Stimulated activated effector memory CD8-positive, alpha-beta T cell treated with anti-CD3 and anti-CD28 coated beads, Interleukin-12 subunit alpha, Interleukin-12 subunit beta, amount 100 ng/mL, for 72 hours (primary cell): ENCODE results near the gene ARRB1.
"Not testable (repeated sequence)": the region's sequence is repeated elsewhere in the genome, so short reads cannot be mapped to it uniquely, and the experiment has no call there.

Source experiments
- ATAC-seq: fragments of 150-1000 bp; cut with Tn5 transposase; 2 replicates; pipeline ENCODE4 v1.10.0; 2021
- DNase-seq, 2 donors: peaks; one replicate each; pipeline ENCODE4 v3.0.0; 2021 to 2022; ENCODE audit warnings: low spot score in 2 of 2
- H3K27ac Mint-ChIP-seq: one replicate; pipeline ENCODE4 v1.8.0; 2022; ENCODE audit warnings: mild to moderate bottlenecking, mixed read lengths
- H3K36me3 Mint-ChIP-seq: one replicate; pipeline ENCODE4 v1.8.0; 2022; ENCODE audit warnings: mild to moderate bottlenecking, mixed read lengths
- H3K4me1 Mint-ChIP-seq: one replicate; pipeline ENCODE4 v1.8.0; 2022; ENCODE audit warnings: mixed read lengths
- H3K4me3 Mint-ChIP-seq: one replicate; pipeline ENCODE4 v1.8.0; 2022; ENCODE audit warnings: mild to moderate bottlenecking, mixed read lengths
- H3K9me3 Mint-ChIP-seq: one replicate; pipeline ENCODE4 v1.8.0; 2022; ENCODE audit warnings: mixed read lengths

Gene ARRB1

DNA sequence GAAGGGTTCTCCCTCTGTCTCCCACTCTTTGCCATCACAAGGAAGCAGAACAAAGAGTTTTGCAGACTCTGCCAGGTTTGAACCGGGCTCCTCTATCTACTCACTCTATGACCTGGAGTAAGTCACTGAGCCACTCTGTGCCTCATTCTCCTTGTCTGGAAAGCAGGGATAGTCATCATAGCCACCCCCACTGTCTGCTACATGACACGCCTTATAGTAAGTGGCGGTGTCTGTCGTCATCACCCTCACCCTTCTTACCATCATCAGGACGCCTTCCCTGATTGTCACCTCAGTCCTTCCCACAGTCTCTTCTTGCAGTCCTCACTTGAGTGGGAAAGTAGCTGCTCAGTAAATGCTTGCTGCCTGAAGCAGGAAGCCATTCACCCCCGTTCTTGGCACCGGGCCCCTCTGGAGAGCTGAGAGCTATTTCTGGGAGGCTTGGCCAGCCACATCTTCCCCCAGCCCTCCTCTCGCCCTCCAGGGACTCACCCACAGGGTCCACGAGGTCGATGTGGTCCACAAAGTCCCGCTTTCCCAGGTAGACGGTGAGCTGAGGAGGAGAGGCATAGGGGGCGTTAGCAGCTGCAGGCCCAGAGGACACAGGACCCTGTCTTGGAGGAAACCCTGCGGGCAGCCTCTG lies 64.5 kb downstream of the ARRB1 start:
- no peak overlapping the region for H3K27ac Mint-ChIP-seq
- ATAC-seq (no peak), DNase-seq (no peak)
- H3K9me3 Mint-ChIP-seq, result no peaks in the 10 kb centered on the region
- H3K4me1 Mint-ChIP-seq, result no peaks in the 10 kb centered on the region
- peaks cover 6% of the 10 kb centered on the region for H3K36me3 Mint-ChIP-seq
- H3K4me3 Mint-ChIP-seq, result no peak overlapping the region

DNA sequence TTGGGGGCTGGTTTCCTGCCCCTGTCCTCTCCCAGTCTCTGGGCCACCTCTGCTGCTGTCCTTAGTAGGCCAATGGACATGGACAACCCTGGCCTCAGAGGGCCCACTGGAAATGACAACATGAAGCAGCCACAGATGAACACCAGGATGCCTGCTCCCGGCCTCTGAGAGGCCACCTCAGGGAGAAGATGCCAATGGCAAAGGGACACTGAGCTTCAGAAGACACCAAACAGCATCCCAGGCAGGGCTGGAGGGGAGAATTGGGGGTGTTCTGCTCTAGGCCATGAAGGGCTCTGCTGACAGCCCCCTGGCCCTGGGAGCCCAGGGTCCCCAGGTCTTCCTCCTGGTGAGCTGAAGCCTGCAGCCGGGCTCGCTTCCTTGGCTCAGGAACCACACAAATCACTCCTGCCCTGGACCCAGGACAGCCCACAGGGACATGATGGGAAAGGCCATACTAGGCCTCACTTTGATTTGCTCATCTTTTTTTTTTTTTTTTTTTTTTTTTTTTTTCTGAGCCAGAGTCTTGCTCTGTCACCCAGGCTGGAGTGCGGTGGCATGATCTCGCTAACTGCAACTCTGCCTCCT lies 65.6 kb downstream of the ARRB1 start:
- Mint-ChIP-seq H3K9me3 (no peaks in the 10 kb centered on the region), H3K4me1 (peaks cover 2% of the 10 kb centered on the region), H3K36me3 (peaks cover 6% of the 10 kb centered on the region), H3K27ac (peak overlapping the region; percentile 48), H3K4me3 (no peak overlapping the region)
- DNase-seq (no peak), ATAC-seq (no peak)

DNA sequence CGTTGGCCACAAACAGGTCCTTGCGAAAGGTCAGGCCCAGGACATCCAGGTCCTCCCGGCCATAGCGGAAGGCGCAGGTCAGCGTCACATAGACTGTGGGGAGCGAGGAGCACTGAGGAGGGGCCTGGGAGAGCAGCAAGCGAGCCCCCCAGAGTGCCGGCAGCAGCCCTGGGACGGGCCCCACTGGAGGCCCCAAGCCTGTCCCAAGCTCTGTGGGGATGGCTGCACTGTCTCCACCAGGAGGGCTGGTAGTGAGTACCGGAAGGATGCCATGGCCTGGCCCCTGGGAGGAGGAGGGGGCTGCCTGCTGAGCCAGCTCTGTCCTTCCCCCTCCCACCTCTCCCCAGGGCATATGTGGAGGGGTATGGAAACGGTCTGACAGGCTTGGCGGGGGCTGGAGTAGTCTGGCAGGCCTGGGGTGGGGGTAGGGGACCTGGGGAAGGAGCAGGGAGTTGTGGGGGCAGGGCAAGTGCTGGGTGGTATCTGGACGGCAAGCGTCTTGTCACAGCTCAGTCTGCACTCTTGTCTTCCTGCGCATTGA lies 68.0 kb downstream of the ARRB1 start:
- no peak overlapping the region for H3K4me3 Mint-ChIP-seq
- H3K9me3 Mint-ChIP-seq, result no peaks in the 10 kb centered on the region
- H3K36me3 Mint-ChIP-seq, result peaks cover 6% of the 10 kb centered on the region
- H3K27ac Mint-ChIP-seq, result no peak overlapping the region
- ATAC-seq (no peak), DNase-seq (no peak)
- peaks cover 13% of the 10 kb centered on the region for H3K4me1 Mint-ChIP-seq

DNA sequence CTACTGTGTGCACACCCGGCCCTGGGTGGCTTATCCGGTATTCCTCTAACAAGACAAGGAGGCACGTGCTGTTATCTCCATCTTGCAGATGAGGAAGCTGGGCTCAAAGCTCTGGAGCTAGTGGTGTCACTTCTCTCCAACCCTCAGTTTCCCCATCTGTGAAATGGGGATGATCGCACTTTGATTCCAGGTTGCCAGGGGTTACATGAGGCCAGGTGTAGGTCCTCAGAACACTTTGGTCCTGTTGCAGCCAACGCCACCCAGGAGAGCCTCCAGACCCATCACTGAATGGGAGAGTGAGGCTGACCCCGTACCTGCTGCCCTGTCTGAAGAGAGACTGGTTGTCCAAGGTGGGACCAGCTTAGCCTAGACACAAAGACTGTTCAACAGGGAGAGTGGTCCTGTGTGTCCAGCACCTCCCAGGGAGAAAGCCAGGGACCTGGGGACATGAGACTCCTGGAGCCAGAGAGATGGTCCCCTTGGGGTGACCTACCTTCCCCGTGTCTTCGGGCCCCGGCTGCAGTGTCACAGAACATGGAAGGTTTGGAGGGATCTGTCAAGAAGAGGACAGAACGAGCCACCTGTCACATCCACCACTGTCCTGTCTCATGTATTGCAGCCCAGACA lies 69.9 kb downstream of the ARRB1 start:
- H3K36me3 Mint-ChIP-seq, result no peaks in the 10 kb centered on the region
- no peaks in the 10 kb centered on the region for H3K9me3 Mint-ChIP-seq
- no peak for DNase-seq
- H3K27ac Mint-ChIP-seq, result peak overlapping the region; percentile 17
- peaks cover 23% of the 10 kb centered on the region for H3K4me1 Mint-ChIP-seq
- no peak overlapping the region for H3K4me3 Mint-ChIP-seq
- no peak for ATAC-seq

DNA sequence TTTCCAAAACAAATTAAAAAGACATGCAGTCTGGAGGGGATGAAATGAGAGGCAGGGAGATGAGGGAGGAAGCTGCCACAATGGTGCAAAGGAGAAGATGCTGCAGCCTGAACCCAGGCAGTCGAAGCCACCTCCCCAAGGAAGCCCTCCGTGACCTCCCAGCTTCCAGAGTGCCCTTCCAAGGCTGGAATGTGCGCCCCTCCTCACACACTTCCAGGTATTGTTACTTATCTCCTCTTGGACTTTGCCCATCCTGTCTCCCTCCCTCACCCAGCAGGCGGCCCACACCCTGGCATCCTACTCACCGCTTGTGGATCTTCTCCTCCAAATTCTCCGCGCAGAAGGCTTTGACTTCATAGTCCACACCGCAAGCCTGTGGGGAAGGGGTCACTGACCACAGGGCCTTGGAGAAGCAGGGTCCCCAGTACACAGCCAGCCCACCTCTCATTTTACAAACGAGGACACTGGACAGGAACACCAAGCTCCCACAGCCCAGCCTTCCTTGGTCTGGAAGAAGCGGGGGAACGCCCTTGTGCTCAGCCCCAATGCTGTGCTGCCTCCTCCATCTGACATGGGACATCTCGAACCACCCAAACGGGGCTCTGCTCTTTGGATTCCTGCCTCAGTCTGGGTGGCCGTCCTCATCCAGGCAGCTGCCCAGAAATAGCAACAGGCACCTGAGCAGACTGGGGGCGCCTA lies 70.5 kb downstream of the ARRB1 start:
- peaks cover 30% of the 10 kb centered on the region for H3K4me1 Mint-ChIP-seq
- H3K4me3 Mint-ChIP-seq, result no peak overlapping the region
- H3K9me3 Mint-ChIP-seq, result no peaks in the 10 kb centered on the region
- ATAC-seq (no peak), DNase-seq (no peak)
- H3K36me3 Mint-ChIP-seq, result no peaks in the 10 kb centered on the region
- H3K27ac Mint-ChIP-seq, result peak overlapping the region; percentile 50

DNA sequence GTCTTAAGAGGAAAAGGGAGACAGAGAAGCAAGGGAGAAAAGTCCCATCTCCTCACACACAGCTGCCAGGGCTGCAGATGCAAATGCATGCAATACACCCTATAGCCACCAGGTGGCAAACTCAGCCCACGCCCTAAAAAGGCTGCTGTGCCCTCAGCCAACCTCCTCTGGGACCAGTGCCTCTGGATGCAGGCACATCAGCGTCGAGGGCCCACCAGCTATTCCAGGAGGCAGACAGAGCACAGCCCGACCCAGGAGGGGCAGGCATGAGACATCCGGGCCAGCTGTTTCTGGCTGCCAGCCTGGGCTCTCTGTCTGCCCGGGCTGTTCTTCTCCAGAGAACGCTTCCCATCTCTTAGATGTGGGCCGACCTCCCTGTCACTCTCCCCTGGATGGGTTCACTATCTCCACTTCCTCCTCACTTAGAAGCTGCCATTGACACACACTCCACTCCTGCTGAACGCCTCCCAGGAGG lies 71.2 kb downstream of the ARRB1 start:
- no peak overlapping the region for H3K4me3 Mint-ChIP-seq
- H3K36me3 Mint-ChIP-seq, result no peaks in the 10 kb centered on the region
- DNase-seq (peak; percentile 70 to 87), ATAC-seq (peak; percentile 72)
- no peaks in the 10 kb centered on the region for H3K9me3 Mint-ChIP-seq
- peaks cover 36% of the 10 kb centered on the region for H3K4me1 Mint-ChIP-seq
- H3K27ac Mint-ChIP-seq, result peak overlapping the region; percentile 50

DNA sequence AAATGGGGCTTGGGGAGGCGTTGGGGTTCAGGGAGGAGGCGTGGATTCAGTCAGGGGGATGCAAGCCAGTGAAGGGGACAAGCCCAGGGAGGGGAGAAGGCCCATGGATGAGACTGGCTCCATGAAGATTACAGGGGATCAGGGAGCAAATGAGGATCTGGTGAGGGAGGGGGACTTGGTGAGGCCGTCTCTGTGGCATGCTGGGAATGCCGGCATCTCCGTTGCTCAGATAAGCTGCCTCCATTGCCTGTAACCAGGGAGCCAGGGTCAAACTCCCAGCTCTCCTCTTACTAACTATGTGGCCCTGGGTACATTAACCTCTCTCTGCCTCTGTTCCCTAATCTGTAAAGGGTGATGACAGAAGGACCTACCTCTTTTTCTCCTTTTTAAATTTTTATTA lies 72.2 kb downstream of the ARRB1 start:
- no peaks in the 10 kb centered on the region for H3K36me3 Mint-ChIP-seq
- DNase-seq (no peak), ATAC-seq (no peak)
- peak overlapping the region; percentile 37 for H3K27ac Mint-ChIP-seq
- H3K4me1 Mint-ChIP-seq, result peaks cover 39% of the 10 kb centered on the region
- no peaks in the 10 kb centered on the region for H3K9me3 Mint-ChIP-seq
- H3K4me3 Mint-ChIP-seq, result no peak overlapping the region

DNA sequence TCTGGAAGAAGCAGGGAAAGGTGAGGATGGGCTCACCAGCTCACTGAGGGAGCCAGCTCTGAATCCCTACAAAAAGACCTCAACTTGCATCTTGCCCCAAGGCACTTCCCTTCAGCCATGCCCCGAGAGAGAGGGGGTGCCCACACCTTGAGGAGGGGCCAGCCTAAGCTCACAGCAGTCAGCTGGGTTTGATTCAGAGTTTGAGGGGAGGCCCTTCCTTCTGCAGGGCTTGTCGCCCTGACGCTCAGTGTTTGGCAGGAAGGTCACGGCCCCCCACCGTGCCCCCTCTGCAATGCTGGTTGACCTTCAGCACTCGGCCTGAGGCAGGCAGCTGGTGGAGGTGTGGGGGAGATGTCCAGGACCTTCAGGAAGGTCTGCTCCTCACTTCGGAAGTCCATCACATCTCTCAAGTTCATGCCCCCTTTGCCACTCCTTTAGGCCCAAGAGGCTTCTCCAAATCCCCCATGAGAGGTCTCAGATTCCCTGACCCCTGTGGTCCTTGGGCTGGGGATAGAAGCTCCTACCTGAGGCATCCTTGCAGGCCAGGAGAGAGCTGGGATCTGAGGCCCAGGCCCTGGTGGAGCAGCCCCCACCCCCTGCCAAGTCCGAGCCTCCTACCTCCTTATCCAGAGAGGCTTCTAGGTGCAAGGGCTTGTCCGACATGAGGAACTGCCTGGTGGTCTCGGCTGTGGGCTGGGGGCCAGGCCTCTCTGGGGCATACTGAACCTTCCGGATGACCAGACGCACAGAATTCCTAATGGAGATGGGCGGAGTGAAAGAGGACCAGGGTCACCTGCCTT lies 73.3 kb downstream of the ARRB1 start:
- peaks cover 45% of the 10 kb centered on the region for H3K4me1 Mint-ChIP-seq
- H3K9me3 Mint-ChIP-seq, result no peaks in the 10 kb centered on the region
- H3K36me3 Mint-ChIP-seq, result no peaks in the 10 kb centered on the region

DNA sequence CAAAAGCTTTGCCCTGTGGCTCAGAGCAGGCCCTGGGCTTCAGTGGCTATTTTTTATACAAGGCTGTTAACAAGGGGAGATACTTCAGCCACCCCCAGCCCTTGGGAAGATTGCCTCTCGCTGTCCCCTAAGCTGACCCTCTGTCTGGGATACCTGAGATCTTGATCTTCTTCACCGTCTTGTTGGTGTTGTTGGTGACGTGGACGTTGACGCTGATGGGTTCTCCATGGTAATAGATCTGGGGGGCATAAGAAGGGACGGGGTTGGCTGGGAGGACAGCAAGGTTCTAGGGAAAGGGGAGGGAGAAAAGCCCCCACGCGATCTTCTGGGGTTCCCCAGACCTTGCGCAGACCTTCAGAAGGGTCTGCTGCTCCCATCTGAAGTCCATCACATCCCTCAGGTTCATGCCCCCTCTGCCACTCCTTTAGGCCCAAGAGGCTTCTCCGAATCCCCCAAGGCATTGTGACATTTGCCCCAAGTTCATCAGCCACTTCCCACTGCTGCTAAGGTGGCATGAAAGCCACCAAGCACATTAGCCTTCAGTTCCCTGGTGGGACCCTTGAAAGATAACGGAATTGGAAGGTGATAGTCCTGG lies 74.2 kb downstream of the ARRB1 start:
- no peak for ATAC-seq
- Mint-ChIP-seq H3K27ac (peak overlapping the region; percentile 98), H3K9me3 (no peaks in the 10 kb centered on the region), H3K4me1 (peaks cover 51% of the 10 kb centered on the region), H3K36me3 (no peaks in the 10 kb centered on the region), H3K4me3 (no peak overlapping the region)
- DNase-seq, result no peak

More for the DNA sequence above, 73.3 kb downstream of the ARRB1 start:
- Mint-ChIP-seq H3K27ac (peak overlapping the region; percentile 98), H3K4me3 (no peak overlapping the region)
- ATAC-seq (no peak), DNase-seq (no peak)

DNA sequence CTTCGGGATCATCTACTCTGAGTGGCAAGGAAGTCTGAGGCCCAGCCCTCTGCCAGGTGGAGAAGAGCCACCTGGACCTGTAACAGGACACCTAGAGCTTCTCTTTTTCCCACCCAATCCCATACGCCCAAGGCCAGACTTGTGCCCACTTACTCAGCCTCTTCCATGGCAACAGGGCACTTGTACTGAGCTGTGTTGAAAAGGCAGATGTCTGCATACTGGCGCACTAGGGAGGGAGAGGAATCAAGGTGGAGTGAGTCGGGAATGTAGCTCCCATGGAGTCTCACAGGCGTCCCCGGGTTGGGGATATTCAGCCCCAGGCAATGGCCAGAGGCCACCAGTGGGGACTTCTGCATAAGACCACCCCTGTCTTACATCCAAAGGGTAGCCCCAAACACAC lies 74.8 kb downstream of the ARRB1 start:
- DNase-seq (no peak), ATAC-seq (no peak)
- no peaks in the 10 kb centered on the region for H3K9me3 Mint-ChIP-seq
- peaks cover 53% of the 10 kb centered on the region for H3K4me1 Mint-ChIP-seq
- H3K4me3 Mint-ChIP-seq, result no peak overlapping the region
- H3K27ac Mint-ChIP-seq, result peak overlapping the region; percentile 98
- no peaks in the 10 kb centered on the region for H3K36me3 Mint-ChIP-seq

DNA sequence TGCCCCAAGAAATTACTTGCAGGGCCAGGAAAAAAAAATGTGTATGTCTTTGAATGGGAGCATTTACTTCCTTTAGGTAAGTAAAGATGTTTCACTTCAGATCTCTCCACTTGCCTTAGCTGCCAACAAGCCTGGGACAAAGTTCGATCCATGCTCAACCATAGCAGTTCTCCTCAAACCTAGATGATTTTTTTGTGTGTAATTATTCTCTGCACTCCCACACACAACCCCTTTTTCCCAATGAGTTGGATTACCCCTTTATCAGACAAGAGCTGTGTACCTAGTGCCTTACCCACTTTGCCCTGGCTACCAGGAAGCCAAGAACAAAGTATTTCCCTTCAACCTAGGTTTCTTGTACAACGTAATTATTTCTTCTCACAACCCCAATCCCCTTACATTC lies 75.3 kb downstream of the ARRB1 start:
- H3K27ac Mint-ChIP-seq, result peak overlapping the region; percentile 98
- ATAC-seq, result no peak

DNA sequence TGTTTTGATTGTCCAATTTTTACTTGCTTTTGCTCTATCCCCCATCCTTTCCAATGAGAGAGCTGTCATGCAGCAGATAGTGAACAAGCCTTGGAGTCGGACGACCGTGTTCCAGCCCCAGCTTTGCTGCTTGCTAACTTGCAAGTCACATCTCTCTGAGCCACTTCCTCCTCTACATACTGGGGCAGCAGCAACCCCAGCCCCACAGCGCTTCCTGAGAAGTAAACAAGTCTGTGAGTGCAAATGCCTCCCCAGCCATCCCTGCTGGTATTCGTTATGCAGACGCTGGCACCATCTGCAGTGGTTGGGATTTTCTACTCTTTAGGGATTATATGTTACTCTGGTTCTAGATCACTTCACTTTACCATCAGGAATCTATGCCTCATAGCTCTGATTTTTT lies 75.9 kb downstream of the ARRB1 start:
- Mint-ChIP-seq H3K4me1 (peaks cover 53% of the 10 kb centered on the region), H3K4me3 (peak overlapping the region; percentile 66), H3K36me3 (no peaks in the 10 kb centered on the region), H3K27ac (peak overlapping the region; percentile 98), H3K9me3 (no peaks in the 10 kb centered on the region)
- ATAC-seq, result peak; percentile 88
- DNase-seq, result peak; percentile 38 to 73

More for the DNA sequence above, 75.3 kb downstream of the ARRB1 start:
- Mint-ChIP-seq H3K36me3 (no peaks in the 10 kb centered on the region), H3K9me3 (no peaks in the 10 kb centered on the region), H3K4me3 (no peak overlapping the region), H3K4me1 (peaks cover 58% of the 10 kb centered on the region)
- no peak for DNase-seq

DNA sequence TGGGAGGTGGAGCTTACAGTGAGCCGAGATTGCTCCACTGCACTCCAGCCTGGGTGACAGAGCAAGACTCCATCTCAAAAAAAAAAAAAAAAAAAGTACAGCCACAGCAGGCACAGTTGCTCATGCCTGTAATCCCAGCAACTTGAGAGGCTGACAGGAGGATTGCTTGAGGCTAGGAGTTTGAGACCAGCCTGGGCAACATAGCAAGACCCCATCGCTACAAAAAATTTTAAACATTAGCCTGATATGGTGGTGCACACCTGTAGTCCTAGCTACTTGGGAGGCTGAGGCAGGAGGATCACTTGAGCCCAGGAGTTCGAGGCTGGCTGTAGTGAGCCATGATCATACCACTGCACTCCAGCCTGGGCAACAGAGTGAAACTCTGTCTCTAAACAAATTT lies 76.7 kb downstream of the ARRB1 start:
- not testable (repeated sequence) for H3K9me3 Mint-ChIP-seq, H3K4me3 Mint-ChIP-seq, DNase-seq, H3K36me3 Mint-ChIP-seq, ATAC-seq
- Mint-ChIP-seq H3K27ac (peak overlapping the region; percentile 98), H3K4me1 (peaks cover 45% of the 10 kb centered on the region)
